GM21528 (cell line): ENCODE measurements around the gene GLI3.

Source experiments
- ATAC-seq: cut with Tn5 transposase; IDR thresholded peaks from one replicate; pipeline ENCODE4 v1.9.1; 2021; ENCODE audit warnings: mild to moderate bottlenecking, moderate library complexity; ENCODE audit not compliant: unreplicated experiment, low FRiP score

Gene GLI3

DNA sequence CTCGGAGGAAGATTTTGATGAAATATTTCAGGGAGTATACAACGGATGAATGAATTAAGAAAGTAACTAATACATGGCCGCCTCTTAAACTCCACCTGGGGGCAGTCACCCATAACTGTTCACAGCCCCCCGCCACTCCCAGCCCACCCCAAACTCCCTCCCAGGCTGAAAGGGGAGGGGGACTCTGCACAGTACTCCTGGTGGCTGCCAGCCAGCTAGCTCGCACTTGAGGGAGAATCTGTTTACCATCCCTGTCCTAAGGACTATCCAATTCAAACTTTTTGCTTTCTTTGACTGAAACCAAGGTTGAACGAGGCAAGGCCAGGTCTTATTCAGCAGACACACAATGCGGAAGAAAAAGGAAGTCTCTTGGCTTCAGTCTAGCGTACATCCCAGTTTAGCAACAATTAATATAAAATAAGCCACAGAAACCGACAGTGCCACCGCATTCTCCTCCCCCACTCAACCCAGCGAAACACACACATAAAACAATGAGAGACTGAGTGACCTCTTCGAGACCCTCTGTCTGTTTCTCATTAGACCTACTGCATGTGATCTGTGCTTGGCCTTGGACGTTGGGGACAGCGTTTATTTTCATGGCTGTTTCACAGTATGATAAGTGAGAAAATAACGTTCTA is 219.5 kb downstream of the GLI3 start:
- no peak for ATAC-seq

DNA sequence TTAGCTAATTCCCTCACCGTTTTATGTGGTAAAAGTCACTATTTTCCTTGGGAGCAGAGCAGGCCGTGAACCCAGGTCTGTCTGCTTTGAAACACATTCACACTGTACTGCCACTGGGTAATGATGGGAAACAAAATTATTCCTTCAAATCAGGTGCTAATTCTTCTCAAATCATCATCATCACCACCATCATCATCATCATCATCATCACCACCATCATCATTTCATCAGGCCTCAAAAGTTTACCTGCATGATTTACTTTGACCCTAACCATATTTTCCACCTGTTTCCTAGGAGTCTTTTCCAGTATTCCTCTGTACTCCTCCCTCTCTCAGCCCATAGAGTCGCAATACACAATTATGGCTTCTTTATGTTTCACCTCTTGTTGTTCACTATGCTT is 220.5 kb downstream of the GLI3 start:
- ATAC-seq = no peak

GRCh38 chr7:42014625-42015618 is 222.1 kb downstream of the GLI3 start:
- no peak for ATAC-seq

DNA sequence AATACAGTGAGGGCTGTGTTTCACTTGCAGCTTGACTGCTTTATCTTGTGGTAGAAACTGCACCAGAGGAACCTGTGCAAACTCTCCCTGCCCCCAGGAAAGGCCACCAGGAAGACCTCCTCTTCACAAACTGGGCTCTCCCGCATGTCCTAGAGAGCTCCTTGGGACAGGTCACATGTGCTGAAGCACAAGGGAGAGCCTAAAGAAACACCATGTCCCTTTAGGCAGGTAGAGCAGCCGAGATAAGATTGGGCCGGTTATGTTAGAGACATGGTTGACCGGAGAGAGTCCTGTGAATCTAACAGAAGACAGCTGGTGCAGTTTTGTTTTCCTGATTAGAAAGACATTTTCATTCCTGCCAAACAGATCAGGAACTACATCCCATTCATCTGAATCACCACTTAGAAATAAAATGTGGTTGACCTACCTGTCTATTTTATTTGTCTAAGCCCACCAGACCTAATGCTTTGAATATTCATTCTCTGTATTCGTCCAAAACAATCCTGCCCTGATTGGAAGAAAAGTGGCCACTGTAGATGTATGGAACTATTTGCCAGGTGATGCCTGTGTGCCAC is 224.1 kb downstream of the GLI3 start:
- no peak for ATAC-seq

- no peak for ATAC-seq
These were observed 224.7 kb downstream of the GLI3 start for GRCh38 chr7:42012313-42012712.

DNA sequence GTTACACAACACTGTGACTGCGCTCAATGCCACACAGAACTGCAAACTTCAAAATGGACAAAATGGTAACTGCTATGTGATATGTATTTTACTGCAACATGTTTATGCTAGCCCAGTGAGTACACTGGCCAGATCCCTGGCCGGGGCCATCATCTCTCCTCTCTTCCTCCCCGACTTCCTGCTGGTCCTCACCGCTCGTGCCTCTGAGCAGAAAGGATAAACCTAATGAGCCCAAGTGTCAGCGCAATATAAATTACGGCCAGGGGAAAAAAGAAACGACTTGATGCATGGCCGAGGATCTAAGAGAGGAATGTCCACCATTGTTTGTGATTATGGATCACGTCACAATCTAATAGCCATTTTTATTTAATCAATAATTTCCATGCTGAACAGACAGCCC is 225.2 kb downstream of the GLI3 start:
- ATAC-seq = no peak

DNA sequence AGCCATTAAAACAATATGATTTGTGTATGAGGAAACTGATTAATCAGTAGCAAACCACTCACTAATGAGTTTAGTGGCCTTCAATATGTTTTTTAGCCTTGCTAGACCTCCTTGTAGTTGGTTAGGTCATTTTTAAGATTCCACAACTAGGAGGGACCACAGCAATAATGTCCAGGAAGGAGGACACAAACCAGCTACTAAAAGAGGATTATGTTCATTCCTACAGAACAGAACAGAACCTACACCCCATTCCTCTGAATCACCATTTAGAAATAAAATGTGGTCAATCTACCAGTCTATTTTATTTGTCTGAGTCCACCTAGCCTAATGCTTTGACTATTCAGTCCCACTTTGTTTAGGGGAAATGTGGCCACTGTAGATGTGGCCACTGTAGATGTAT is 226.3 kb downstream of the GLI3 start:
- no peak for ATAC-seq

DNA sequence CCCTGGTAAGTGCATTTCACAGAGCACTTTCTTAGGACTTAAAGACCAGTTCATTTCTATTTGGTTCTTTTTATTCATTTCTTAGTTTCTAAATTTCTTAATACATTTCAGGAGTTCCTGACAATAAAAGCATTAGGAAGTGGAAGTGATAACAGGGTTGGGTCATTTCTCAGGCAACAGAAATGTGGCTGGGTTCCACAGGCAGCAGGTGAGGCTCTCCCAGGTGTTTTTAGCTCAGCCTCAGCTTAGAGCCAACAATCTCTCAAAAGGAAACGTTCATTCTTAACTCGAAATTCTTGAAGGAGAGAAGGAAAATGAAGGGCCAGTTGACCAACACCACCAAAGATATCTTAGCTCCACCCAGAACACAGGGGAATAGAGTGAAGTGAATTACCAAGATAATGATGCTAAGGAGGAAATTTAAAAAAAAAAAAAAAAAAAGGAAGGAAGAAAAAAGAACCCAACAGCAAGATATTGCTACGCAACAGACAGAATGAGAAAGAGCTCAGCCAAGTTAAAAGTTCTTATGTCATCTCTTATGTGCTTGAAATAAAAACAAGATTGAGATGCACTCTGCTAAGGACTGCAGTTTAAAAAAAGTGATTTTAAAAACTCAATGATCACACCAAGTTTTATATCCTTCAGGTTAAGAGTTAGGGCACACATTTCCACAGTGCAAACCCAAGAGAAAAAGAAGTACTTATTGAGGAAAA is 230.1 kb downstream of the GLI3 start:
- no peak for ATAC-seq

GRCh38 chr7:42002654-42003053 is 234.4 kb downstream of the GLI3 start:
- ATAC-seq = no peak

DNA sequence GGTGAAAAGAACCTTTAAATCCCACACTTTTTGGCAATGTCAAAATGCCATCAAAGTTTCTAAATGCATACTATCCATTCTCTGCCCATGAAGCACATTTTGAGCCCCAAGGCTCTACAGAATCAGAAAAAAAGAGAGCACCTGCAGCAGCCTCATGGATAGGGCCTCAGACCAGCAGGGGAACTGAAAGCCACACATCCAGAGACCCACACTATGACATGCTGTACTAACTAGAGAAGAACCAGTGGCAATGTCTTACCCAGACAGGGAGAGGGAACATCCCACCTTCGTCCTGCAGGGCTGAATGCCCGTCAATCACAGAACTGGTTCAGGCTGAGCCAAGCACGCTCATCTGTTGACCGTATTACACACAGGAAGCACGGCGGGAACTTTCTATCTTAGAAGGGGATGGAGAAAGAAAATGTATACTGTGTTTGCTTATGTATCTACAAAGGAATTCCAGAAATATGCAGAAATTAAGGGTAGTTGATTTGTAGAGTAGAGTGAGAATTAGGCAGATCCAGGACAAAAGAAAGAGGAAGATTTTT is 237.2 kb downstream of the GLI3 start:
- no peak for ATAC-seq

DNA sequence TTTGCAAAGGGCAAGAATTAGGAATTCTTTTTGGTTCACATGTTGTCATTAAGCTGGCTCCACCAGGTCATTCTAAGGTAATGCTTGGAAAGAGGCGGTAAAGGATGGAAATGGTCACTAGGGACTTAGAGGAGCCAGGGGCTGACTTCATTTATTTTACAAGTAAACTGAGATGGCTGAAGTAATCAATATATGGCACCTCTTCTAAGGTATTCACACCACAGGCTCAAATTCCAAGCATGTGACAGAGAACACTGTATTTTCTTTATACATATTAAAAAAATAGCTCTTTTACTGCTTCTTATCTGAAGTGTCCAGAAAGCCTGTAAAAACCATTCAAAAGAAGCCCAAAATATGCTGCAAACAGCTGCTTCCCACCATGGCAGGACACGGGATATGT is 239.0 kb downstream of the GLI3 start:
- ATAC-seq = no peak

- no peak for ATAC-seq
These were observed 239.9 kb downstream of the GLI3 start for GRCh38 chr7:41997151-41997550.

GRCh38 chr7:41996381-41997035 is 240.5 kb downstream of the GLI3 start:
- no peak for ATAC-seq

DNA sequence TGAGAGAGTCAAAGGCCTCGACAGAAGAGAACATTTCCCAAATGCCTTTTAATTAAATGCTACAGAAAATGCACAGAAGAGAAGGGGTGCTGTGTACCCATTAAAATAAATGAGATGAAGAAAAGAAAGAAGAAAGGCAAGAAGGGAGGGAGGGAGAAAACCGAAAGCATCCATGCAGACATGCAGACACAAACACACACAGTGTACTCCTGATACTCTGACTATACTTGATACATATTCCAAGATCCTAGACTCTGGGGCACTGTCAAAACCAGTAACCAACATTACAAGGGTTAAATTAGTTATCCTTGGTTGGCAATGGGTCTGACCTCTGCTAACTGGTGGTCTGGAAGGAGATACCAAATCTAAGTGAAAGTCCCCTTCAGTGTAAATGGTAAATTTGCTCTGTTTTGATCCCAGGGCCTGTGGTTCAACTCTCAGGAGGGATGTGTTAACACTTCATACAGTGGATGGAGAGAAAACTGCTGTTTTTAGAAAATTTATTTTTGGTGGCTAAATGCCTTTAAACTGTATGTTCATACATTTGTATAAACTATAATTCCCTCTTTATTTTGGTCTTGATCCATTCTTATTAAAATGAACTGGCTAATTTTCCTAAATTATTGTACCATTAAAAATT is 241.3 kb downstream of the GLI3 start:
- ATAC-seq = no peak

DNA sequence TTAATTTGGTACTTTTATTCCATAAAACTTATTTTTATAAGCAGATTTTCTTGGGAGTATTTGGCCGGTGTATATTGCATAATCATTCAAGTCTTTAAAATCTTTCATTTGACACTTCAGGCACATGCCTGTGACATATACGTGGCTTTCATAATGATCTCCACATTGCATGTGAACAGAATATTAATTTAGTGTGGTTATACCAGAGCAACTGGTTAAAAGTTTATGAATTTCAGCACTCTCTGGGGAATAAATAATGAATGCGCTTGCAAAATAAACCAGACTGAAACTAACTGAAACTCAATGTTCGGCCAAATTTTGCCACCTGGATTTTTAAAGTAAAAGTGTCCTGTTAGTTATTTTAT is 242.3 kb downstream of the GLI3 start:
- ATAC-seq = no peak

DNA sequence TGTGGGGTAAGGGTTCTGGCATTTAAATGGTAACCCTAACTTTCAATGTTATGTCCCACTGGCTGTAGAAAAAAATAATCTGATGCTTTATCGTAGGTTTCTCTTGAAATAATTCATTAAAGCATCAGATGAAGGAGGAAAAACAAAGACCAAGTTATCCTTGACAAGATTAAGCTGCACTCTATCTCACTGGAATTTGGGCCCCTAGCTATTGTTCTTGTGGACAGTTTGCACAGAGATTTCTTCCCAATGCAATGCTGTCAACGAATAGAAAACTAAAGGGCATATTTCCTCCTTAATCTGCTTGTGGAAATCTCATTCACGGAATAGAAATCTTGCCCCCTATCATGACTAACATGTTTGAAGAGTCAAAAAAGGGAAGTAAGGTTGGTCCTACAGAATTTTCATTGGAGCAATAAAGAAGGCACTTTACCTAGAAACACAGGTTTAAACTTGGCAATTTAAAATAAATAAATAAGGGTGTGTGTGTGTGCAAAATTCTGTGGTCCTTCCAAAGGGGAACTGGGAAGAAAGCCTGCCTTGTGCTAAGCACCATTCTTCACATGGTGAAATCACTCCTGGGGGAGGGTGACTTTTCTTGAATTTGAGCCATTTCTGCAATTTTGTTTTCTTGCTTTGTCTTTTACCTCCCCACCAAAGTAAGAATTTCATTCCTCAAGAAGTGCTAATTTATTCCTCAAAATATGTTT is 242.8 kb downstream of the GLI3 start:
- no peak for ATAC-seq

GRCh38 chr7:41992881-41993867 is 243.8 kb downstream of the GLI3 start:
- ATAC-seq = no peak

- no peak for ATAC-seq
These were observed 252.1 kb downstream of the GLI3 start for GRCh38 chr7:41984888-41985287.
